ENCODE data around the gene GLCE.

The GLCE gene

GRCh38 chr15:69133862-69134519, 26.4 kb upstream of the GLCE start:
- FAIRE-seq (no peak), DNase-seq (ENCODE audit: insufficient read length, low spot score) (no peak)

DNA sequence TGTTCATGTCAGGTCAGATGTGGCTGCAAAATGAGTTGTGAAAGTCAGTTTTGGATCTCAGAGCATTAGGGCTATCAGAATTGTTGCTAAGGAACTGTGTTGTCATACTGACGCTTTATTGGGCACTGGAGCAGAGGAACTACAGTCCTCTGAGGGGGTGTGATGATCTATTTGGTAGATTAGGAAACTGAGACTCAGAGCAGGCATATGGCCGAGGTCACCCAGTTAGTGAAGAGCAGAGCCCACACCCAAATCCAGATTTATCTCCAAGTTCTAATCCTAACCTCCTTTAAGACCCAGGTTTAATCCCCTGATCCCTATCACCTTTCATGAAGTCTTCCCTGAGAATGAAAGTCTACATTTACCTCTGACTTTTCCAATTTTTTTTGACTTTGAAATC, 25.6 kb upstream of the GLCE start:
- FAIRE-seq (no peak), DNase-seq (ENCODE audit: insufficient read length, low spot score) (no peak)
- TF ChIP-seq POU2F2 (IDR thresholded peaks at IDR 0.05; ENCODE audit: low read depth, low read length) (no peak), SPI1 (IDR thresholded peaks at IDR 0.05; ENCODE audit: low read depth, low read length) (no peak), TAF1 (IDR thresholded peaks at IDR 0.05; ENCODE audit: low read depth, low read length) (no peak), POLR2AphosphoS5 (IDR thresholded peaks at IDR 0.05; ENCODE audit: low read depth, low read length) (no peak), PAX5 (IDR thresholded peaks at IDR 0.05; ENCODE audit: insufficient read depth, low read length, severe bottlenecking) (no peak), POLR2A (IDR thresholded peaks at IDR 0.05; ENCODE audit: low read depth, low read length) (no peak)

More at GRCh38 chr15:69133862-69134519, 26.4 kb upstream of the GLCE start:
- no peak for TF ChIP-seq TAF1 (IDR thresholded peaks at IDR 0.05; ENCODE audit: low read depth, low read length)
- TF ChIP-seq POLR2AphosphoS5 (IDR thresholded peaks at IDR 0.05; ENCODE audit: low read depth, low read length) = no peak
- no peak for TF ChIP-seq POU2F2 (IDR thresholded peaks at IDR 0.05; ENCODE audit: low read depth, low read length)
- TF ChIP-seq PAX5 (IDR thresholded peaks at IDR 0.05; ENCODE audit: insufficient read depth, low read length, severe bottlenecking) = no peak
- no peak for TF ChIP-seq POLR2A (IDR thresholded peaks at IDR 0.05; ENCODE audit: low read depth, low read length)
- TF ChIP-seq SPI1 (IDR thresholded peaks at IDR 0.05; ENCODE audit: low read depth, low read length) = no peak

- DNase-seq (ENCODE audit: insufficient read length, low spot score) (no peak), FAIRE-seq (no peak)
- TF ChIP-seq TAF1 (IDR thresholded peaks at IDR 0.05; ENCODE audit: low read depth, low read length) (no peak), PAX5 (IDR thresholded peaks at IDR 0.05; ENCODE audit: insufficient read depth, low read length, severe bottlenecking) (no peak), SPI1 (IDR thresholded peaks at IDR 0.05; ENCODE audit: low read depth, low read length) (no peak), POU2F2 (IDR thresholded peaks at IDR 0.05; ENCODE audit: low read depth, low read length) (no peak), POLR2A (IDR thresholded peaks at IDR 0.05; ENCODE audit: low read depth, low read length) (no peak), POLR2AphosphoS5 (IDR thresholded peaks at IDR 0.05; ENCODE audit: low read depth, low read length) (no peak)
Observed at GRCh38 chr15:69135499-69135898, 24.9 kb upstream of the GLCE start.

- TF ChIP-seq POLR2A (IDR thresholded peaks at IDR 0.05; ENCODE audit: low read depth, low read length) (no peak), PAX5 (IDR thresholded peaks at IDR 0.05; ENCODE audit: insufficient read depth, low read length, severe bottlenecking) (no peak), SPI1 (IDR thresholded peaks at IDR 0.05; ENCODE audit: low read depth, low read length) (no peak), POLR2AphosphoS5 (IDR thresholded peaks at IDR 0.05; ENCODE audit: low read depth, low read length) (no peak), POU2F2 (IDR thresholded peaks at IDR 0.05; ENCODE audit: low read depth, low read length) (no peak), TAF1 (IDR thresholded peaks at IDR 0.05; ENCODE audit: low read depth, low read length) (no peak)
- no peak for DNase-seq (ENCODE audit: insufficient read length, low spot score)
- FAIRE-seq = no peak
Observed at GRCh38 chr15:69138963-69139362, 21.5 kb upstream of the GLCE start.

- no peak for FAIRE-seq
- TF ChIP-seq POLR2A (IDR thresholded peaks at IDR 0.05; ENCODE audit: low read depth, low read length) (no peak), PAX5 (IDR thresholded peaks at IDR 0.05; ENCODE audit: insufficient read depth, low read length, severe bottlenecking) (no peak), SPI1 (IDR thresholded peaks at IDR 0.05; ENCODE audit: low read depth, low read length) (no peak), POLR2AphosphoS5 (IDR thresholded peaks at IDR 0.05; ENCODE audit: low read depth, low read length) (no peak), TAF1 (IDR thresholded peaks at IDR 0.05; ENCODE audit: low read depth, low read length) (no peak), POU2F2 (IDR thresholded peaks at IDR 0.05; ENCODE audit: low read depth, low read length) (no peak)
- DNase-seq (ENCODE audit: insufficient read length, low spot score) = no peak
Observed at GRCh38 chr15:69140306-69140705, 20.1 kb upstream of the GLCE start.

GRCh38 chr15:69141286-69141701, 19.1 kb upstream of the GLCE start:
- DNase-seq (ENCODE audit: insufficient read length, low spot score) (no peak), FAIRE-seq (no peak)
- TF ChIP-seq PAX5 (IDR thresholded peaks at IDR 0.05; ENCODE audit: insufficient read depth, low read length, severe bottlenecking) = no peak
- no peak for TF ChIP-seq TAF1 (IDR thresholded peaks at IDR 0.05; ENCODE audit: low read depth, low read length)
- TF ChIP-seq POLR2AphosphoS5 (IDR thresholded peaks at IDR 0.05; ENCODE audit: low read depth, low read length) = no peak
- TF ChIP-seq SPI1 (IDR thresholded peaks at IDR 0.05; ENCODE audit: low read depth, low read length) = no peak
- TF ChIP-seq POU2F2 (IDR thresholded peaks at IDR 0.05; ENCODE audit: low read depth, low read length) = no peak
- TF ChIP-seq POLR2A (IDR thresholded peaks at IDR 0.05; ENCODE audit: low read depth, low read length) = no peak

GRCh38 chr15:69141833-69142232, 18.6 kb upstream of the GLCE start:
- TF ChIP-seq TAF1 (IDR thresholded peaks at IDR 0.05; ENCODE audit: low read depth, low read length) (no peak), PAX5 (IDR thresholded peaks at IDR 0.05; ENCODE audit: insufficient read depth, low read length, severe bottlenecking) (no peak), POU2F2 (IDR thresholded peaks at IDR 0.05; ENCODE audit: low read depth, low read length) (no peak), SPI1 (IDR thresholded peaks at IDR 0.05; ENCODE audit: low read depth, low read length) (no peak), POLR2AphosphoS5 (IDR thresholded peaks at IDR 0.05; ENCODE audit: low read depth, low read length) (no peak), POLR2A (IDR thresholded peaks at IDR 0.05; ENCODE audit: low read depth, low read length) (no peak)
- FAIRE-seq = no peak
- DNase-seq (ENCODE audit: insufficient read length, low spot score) = no peak

- DNase-seq (ENCODE audit: insufficient read length, low spot score) (no peak), FAIRE-seq (no peak)
- TF ChIP-seq TAF1 (IDR thresholded peaks at IDR 0.05; ENCODE audit: low read depth, low read length) (no peak), SPI1 (IDR thresholded peaks at IDR 0.05; ENCODE audit: low read depth, low read length) (no peak), POLR2A (IDR thresholded peaks at IDR 0.05; ENCODE audit: low read depth, low read length) (no peak), PAX5 (IDR thresholded peaks at IDR 0.05; ENCODE audit: insufficient read depth, low read length, severe bottlenecking) (no peak), POU2F2 (IDR thresholded peaks at IDR 0.05; ENCODE audit: low read depth, low read length) (no peak), POLR2AphosphoS5 (IDR thresholded peaks at IDR 0.05; ENCODE audit: low read depth, low read length) (no peak)
Observed at GRCh38 chr15:69143756-69144436, 16.5 kb upstream of the GLCE start.

GRCh38 chr15:69144530-69144929, 15.9 kb upstream of the GLCE start:
- DNase-seq (ENCODE audit: insufficient read length, low spot score) (no peak), FAIRE-seq (no peak)
- TF ChIP-seq POLR2AphosphoS5 (IDR thresholded peaks at IDR 0.05; ENCODE audit: low read depth, low read length) (no peak), SPI1 (IDR thresholded peaks at IDR 0.05; ENCODE audit: low read depth, low read length) (no peak), TAF1 (IDR thresholded peaks at IDR 0.05; ENCODE audit: low read depth, low read length) (no peak), PAX5 (IDR thresholded peaks at IDR 0.05; ENCODE audit: insufficient read depth, low read length, severe bottlenecking) (no peak), POLR2A (IDR thresholded peaks at IDR 0.05; ENCODE audit: low read depth, low read length) (no peak), POU2F2 (IDR thresholded peaks at IDR 0.05; ENCODE audit: low read depth, low read length) (no peak)
